ENCODE data around the gene FGFRL1. TPM values are rescaled to one million over a fixed set of nuclear protein-coding genes. Genes with fewer than 3 reads are reported as not detected.

Gene FGFRL1
- total RNA-seq, 1 experiment from 2014 or later, result 30.4 TPM

DNA sequence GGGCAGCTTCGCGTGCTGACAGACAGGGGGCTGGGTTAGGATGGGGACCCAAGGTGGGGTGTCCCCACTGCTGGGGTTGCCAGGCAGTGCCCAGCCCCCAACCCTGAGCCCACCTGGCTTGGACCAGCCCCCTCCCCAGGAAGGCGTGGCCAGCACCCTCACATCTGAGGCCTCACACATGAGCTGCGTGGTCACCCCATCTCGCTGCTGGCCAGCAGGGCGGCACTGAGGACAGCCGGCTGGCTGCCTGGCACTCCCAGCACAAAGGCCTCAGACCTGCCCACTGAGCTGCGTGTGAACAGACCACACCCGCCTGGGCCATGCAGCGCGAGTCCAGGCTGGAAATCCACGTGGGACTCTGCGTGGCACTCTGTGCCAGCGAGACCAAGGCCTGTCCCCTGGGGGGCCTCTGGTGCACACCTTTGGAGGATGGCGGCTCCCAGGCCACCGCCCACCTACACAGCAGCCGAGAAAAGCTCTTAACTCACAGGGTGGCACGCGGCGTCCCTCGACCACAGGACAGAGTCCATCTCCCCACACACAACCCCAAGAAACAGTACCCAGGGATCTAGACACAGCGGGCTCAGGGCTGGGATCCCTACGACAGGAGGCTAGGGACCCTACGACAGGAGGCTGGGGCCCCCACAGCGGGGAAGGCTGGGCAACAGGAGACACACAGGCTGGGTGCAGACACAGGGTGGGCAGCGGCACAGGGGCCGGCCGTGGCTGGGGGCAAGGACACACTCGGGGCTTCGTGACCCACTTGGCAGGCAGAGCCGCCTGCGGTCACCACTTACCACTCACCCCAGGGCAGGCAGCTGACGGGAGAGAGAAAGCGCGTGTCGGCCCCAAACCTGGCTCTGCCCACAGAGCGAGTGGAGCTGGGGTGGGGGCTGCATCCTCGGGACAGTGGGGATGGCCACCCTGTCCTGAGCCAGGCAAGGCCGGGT lies 47.9 kb upstream of the FGFRL1 start:
- CTCF ChIA-PET, result no interaction called here
- no TSS peak for BruUV-seq (replicated peaks)
- no peak for DNase-seq (ENCODE audit: low spot score)
- TF ChIP-seq, protein P1, sequence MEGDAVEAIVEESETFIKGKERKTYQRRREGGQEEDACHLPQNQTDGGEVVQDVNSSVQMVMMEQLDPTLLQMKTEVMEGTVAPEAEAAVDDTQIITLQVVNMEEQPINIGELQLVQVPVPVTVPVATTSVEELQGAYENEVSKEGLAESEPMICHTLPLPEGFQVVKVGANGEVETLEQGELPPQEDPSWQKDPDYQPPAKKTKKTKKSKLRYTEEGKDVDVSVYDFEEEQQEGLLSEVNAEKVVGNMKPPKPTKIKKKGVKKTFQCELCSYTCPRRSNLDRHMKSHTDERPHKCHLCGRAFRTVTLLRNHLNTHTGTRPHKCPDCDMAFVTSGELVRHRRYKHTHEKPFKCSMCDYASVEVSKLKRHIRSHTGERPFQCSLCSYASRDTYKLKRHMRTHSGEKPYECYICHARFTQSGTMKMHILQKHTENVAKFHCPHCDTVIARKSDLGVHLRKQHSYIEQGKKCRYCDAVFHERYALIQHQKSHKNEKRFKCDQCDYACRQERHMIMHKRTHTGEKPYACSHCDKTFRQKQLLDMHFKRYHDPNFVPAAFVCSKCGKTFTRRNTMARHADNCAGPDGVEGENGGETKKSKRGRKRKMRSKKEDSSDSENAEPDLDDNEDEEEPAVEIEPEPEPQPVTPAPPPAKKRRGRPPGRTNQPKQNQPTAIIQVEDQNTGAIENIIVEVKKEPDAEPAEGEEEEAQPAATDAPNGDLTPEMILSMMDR (conservative IDR thresholded peaks at IDR 0.05; ENCODE audit: low read depth, low read length), result no peak
- TF ChIP-seq EZH2 (IDR thresholded peaks at IDR 0.05; ENCODE audit: borderline replicate concordance, low read depth, low read length, poor library complexity, severe bottlenecking), result no peak
- Histone ChIP-seq H3K9me3 (ENCODE audit: low read depth, low read length, poor library complexity, severe bottlenecking) (no peaks in the 10 kb centered on the region), H3K4me3 (ENCODE audit: low read depth, low read length, poor library complexity, severe bottlenecking) (no peak overlapping the region), H3K36me3 (ENCODE audit: insufficient read depth, low read length, poor library complexity, severe bottlenecking) (no peaks in the 10 kb centered on the region), H3K27me3 (replicated peaks; ENCODE audit: insufficient read depth, low read depth, low read length, poor library complexity) (no peaks in the 10 kb centered on the region), H3K4me1 (ENCODE audit: insufficient read depth, low read length, poor library complexity, severe bottlenecking) (no peaks in the 10 kb centered on the region), H3K27ac (ENCODE audit: low read depth, low read length, poor library complexity, severe bottlenecking) (no peak overlapping the region)
- intact Hi-C loops (cut with micrococcal nuclease; ENCODE audit: unreplicated experiment), result no loop called here
- POLR2A ChIA-PET (ENCODE audit: low non-redundant PET), result no interaction called here

DNA sequence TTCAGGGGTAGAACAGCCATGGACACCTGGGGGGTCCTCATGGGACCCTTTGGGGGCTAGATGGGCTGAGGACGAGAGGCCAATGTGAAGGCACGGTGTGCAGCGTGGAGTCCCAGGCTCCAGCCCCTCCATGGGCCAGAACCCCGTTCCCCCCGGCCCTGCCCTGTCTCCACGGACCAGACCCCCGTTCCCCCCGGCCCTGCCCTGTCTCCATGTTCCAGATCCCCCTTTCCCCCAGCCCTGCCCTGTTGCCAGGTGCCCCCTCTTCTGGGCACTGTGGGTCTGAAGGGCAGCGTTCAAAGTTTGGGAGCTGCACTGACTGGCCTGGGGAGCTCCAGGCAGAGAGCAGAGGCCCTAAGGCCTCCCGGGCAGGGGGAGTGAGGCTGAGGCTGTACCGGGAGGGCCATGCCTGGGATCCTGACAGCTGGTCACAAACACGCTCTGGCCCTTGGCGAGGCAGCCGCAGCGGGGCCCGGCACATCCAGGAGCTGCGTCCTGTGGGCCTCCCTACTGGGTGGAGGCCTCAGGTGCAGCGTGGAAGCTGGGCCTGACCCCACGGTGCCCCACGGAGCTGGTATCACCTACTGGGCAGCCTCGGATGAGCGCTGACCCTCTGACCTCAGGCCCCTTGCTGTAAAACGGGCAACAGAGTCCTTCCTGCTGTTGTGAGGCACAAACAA lies 46.9 kb upstream of the FGFRL1 start:
- Histone ChIP-seq H3K27me3 (replicated peaks; ENCODE audit: insufficient read depth, low read depth, low read length, poor library complexity) (no peaks in the 10 kb centered on the region), H3K4me3 (ENCODE audit: low read depth, low read length, poor library complexity, severe bottlenecking) (no peak overlapping the region), H3K27ac (ENCODE audit: low read depth, low read length, poor library complexity, severe bottlenecking) (no peak overlapping the region), H3K9me3 (ENCODE audit: low read depth, low read length, poor library complexity, severe bottlenecking) (no peaks in the 10 kb centered on the region), H3K36me3 (ENCODE audit: insufficient read depth, low read length, poor library complexity, severe bottlenecking) (no peaks in the 10 kb centered on the region), H3K4me1 (ENCODE audit: insufficient read depth, low read length, poor library complexity, severe bottlenecking) (no peaks in the 10 kb centered on the region)
- ChIA-PET POLR2A (ENCODE audit: low non-redundant PET) (no interaction called here), CTCF (no interaction called here)
- intact Hi-C loops (cut with micrococcal nuclease; ENCODE audit: unreplicated experiment), result no loop called here
- BruUV-seq (replicated peaks), result no TSS peak
- no peak for TF ChIP-seq EZH2 (IDR thresholded peaks at IDR 0.05; ENCODE audit: borderline replicate concordance, low read depth, low read length, poor library complexity, severe bottlenecking)
- TF ChIP-seq, protein P1 (conservative IDR thresholded peaks at IDR 0.05; ENCODE audit: low read depth, low read length), result no peak
- no peak for DNase-seq (ENCODE audit: low spot score)

- Histone ChIP-seq H3K9me3 (ENCODE audit: low read depth, low read length, poor library complexity, severe bottlenecking) (no peaks in the 10 kb centered on the region), H3K27me3 (replicated peaks; ENCODE audit: insufficient read depth, low read depth, low read length, poor library complexity) (no peaks in the 10 kb centered on the region), H3K4me1 (ENCODE audit: insufficient read depth, low read length, poor library complexity, severe bottlenecking) (no peaks in the 10 kb centered on the region), H3K27ac (ENCODE audit: low read depth, low read length, poor library complexity, severe bottlenecking) (no peak overlapping the region), H3K4me3 (ENCODE audit: low read depth, low read length, poor library complexity, severe bottlenecking) (no peak overlapping the region), H3K36me3 (ENCODE audit: insufficient read depth, low read length, poor library complexity, severe bottlenecking) (no peaks in the 10 kb centered on the region)
- intact Hi-C loops (cut with micrococcal nuclease; ENCODE audit: unreplicated experiment), result no loop called here
- DNase-seq (ENCODE audit: low spot score), result no peak
- ChIA-PET CTCF (no interaction called here), POLR2A (ENCODE audit: low non-redundant PET) (no interaction called here)
- BruUV-seq (replicated peaks), result no TSS peak
- TF ChIP-seq, protein P1 (conservative IDR thresholded peaks at IDR 0.05; ENCODE audit: low read depth, low read length), result no peak
- no peak for TF ChIP-seq EZH2 (IDR thresholded peaks at IDR 0.05; ENCODE audit: borderline replicate concordance, low read depth, low read length, poor library complexity, severe bottlenecking)
Observed at GRCh38 chr4:965048-965765, 46.2 kb upstream of the FGFRL1 start.
